LNCaP clone FGC (cell line): Measurements from ENCODE around the gene TBXA2R.

Experiments used
- DNase-seq: peaks from one replicate; pipeline ENCODE4 v3.0.0-alpha.2; 2011; ENCODE audit warnings: low read depth
- H3K4me3 ChIP-seq: 2 replicates; pipeline ENCODE4 v1.5.1; 2011; ENCODE audit warnings: mild to moderate bottlenecking, low read depth, low read length, control low read depth
- TF ChIP-seq, protein P1 (sequence below): IDR thresholded peaks from 2 replicates; pipeline ENCODE4 v1.5.1; 2012; ENCODE audit warnings: mild to moderate bottlenecking; ENCODE audit not compliant: control insufficient read depth, insufficient read depth; ENCODE audit errors: extremely low read depth

Gene TBXA2R

GRCh38 chr19:3548606-3549005 lies 58.1 kb downstream of the TBXA2R start:
- TF ChIP-seq, protein P1, sequence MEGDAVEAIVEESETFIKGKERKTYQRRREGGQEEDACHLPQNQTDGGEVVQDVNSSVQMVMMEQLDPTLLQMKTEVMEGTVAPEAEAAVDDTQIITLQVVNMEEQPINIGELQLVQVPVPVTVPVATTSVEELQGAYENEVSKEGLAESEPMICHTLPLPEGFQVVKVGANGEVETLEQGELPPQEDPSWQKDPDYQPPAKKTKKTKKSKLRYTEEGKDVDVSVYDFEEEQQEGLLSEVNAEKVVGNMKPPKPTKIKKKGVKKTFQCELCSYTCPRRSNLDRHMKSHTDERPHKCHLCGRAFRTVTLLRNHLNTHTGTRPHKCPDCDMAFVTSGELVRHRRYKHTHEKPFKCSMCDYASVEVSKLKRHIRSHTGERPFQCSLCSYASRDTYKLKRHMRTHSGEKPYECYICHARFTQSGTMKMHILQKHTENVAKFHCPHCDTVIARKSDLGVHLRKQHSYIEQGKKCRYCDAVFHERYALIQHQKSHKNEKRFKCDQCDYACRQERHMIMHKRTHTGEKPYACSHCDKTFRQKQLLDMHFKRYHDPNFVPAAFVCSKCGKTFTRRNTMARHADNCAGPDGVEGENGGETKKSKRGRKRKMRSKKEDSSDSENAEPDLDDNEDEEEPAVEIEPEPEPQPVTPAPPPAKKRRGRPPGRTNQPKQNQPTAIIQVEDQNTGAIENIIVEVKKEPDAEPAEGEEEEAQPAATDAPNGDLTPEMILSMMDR, result no peak
- H3K4me3 ChIP-seq, result no peak overlapping the region
- no peak for DNase-seq

DNA sequence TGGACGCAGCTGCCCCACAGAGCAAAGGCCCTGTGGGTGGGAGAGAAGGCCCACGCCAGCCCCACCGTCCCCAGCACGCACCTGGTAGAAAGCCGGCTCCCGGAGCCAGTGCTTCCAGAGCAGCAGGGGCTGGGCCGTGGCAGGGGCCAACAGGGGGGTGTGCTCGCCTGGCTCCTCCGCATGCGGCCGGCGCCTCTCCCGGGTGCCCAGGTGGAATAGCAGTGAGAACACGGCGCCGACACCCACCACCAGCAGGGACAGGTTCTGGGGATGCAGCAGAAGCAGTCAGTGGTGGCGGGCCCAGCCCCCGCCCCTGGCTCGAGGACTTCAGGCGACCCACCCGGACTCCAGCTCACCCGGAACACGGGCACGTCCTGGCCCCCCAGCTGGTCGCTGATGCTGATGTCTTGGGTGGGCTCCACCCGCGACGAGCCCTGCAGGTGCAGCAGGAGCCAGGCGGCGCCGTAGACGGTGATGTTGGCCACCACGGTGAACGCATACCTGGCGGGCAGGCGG lies 58.9 kb downstream of the TBXA2R start:
- DNase-seq, result no peak
- TF ChIP-seq, protein P1, result no peak
- H3K4me3 ChIP-seq, result no peak overlapping the region

GRCh38 chr19:3547301-3547731 lies 59.4 kb downstream of the TBXA2R start:
- TF ChIP-seq, protein P1, result peak; percentile 39
- no peak overlapping the region for H3K4me3 ChIP-seq
- DNase-seq, result no peak

- no peak for DNase-seq
- H3K4me3 ChIP-seq, result no peak overlapping the region
- TF ChIP-seq, protein P1, result no peak
These were observed 60.6 kb downstream of the TBXA2R start for GRCh38 chr19:3546119-3546518.

GRCh38 chr19:3545669-3546034 lies 61.0 kb downstream of the TBXA2R start:
- TF ChIP-seq, protein P1, result no peak

DNA sequence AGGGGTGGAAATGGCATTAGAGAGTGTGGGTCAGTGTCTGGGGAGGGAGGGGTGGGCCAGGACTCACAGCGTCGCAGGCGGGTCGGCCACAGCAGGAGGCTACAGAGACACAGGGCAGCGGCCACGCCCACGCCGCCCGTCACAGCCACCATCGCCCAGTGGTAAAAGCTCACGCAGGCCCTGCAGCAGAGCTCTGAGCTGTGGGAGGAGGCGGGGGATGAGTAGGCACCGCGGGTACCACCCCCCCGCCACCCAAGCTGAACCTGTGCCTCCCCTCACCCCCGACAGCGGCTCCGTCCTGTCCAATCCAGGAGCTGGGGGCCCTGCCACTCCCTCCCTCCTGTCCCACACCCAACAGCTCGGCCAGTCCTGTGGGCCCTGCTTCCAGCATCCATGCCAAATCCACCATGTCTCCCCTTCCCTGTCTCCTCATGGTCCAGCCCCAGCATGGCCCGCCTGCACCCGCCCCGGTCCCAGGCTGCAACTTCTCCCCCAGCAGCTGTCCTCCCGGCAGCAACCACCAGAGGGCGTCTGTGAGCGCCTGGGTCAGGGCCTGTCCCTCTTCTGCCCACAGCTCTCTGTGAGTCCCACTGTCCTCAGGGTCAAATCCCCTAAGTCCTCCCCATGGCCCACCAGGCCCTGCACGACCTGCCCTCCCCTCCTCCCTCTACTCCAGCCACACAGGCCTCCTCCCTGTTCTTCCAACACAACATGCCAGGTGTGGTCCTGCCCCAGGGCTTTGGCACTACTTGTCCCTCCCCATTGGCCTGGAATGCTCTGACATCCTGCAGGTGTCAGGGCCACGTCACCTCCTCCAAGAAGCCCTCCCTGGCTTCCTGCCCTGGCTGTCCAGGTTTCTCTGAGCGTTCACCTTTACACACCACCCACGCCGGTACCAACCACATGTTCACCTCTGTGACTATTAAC lies 61.7 kb downstream of the TBXA2R start:
- no peak overlapping the region for H3K4me3 ChIP-seq
- DNase-seq, result no peak
- TF ChIP-seq, protein P1, result peak; percentile 83

More at GRCh38 chr19:3545669-3546034, 61.0 kb downstream of the TBXA2R start:
- no peak for DNase-seq
- H3K4me3 ChIP-seq, result no peak overlapping the region
